ENCODE results near the gene TNS3. TPM values are rescaled to one million over a fixed set of nuclear protein-coding genes. Genes with fewer than 3 reads are reported as not detected.

TNS3 gene
- total RNA-seq, 1 donor from 2014 or later: 92.9 TPM

GRCh38 chr7:47433564-47433895, 148.4 kb downstream of the TNS3 start:
- Histone ChIP-seq H3K27me3 (ENCODE audit: insufficient read depth, low read length) (no peaks in the 10 kb centered on the region), H3K79me2 (ENCODE audit: insufficient read depth, low read length) (no peaks in the 10 kb centered on the region), H3K4me3 (ENCODE audit: insufficient read depth, low read depth, low read length) (no peak overlapping the region), H4K20me1 (ENCODE audit: insufficient read depth, low read length) (peaks cover 11% of the 10 kb centered on the region), H3K9ac (ENCODE audit: low read length) (no peak overlapping the region), H3K27ac (ENCODE audit: low read depth, low read length) (no peak overlapping the region), H3K4me1 (ENCODE audit: insufficient read depth, low read length) (no peaks in the 10 kb centered on the region), H3K4me2 (ENCODE audit: low read length) (no peak overlapping the region), H2AFZ (ENCODE audit: low read depth, low read length) (no peak overlapping the region), H3K9me3 (ENCODE audit: insufficient read depth, low read depth, low read length) (no peaks in the 10 kb centered on the region), H3K36me3 (ENCODE audit: insufficient read depth, low read length) (peaks cover 8% of the 10 kb centered on the region)
- Mint-ChIP-seq H3K9me3 (ENCODE audit: unreplicated experiment) (no peaks in the 10 kb centered on the region), H3K36me3 (ENCODE audit: low read depth, unreplicated experiment) (peaks cover 7% of the 10 kb centered on the region), H3K4me3 (ENCODE audit: unreplicated experiment) (no peak overlapping the region), H3K27ac (ENCODE audit: unreplicated experiment) (no peak overlapping the region), H3K4me1 (ENCODE audit: low read depth, unreplicated experiment) (peaks cover 15% of the 10 kb centered on the region), H3K27me3 (ENCODE audit: low read depth, unreplicated experiment) (no peaks in the 10 kb centered on the region)
- FAIRE-seq (no peak), DNase-seq (ENCODE audit: low read depth) (no peak)
- no peak for TF ChIP-seq CTCF (IDR thresholded peaks at IDR 0.05; ENCODE audit: insufficient read depth, low read depth, low read length)
- no peak for TF ChIP-seq EZH2 (IDR thresholded peaks at IDR 0.05; ENCODE audit: insufficient read depth, low read length)

- TF ChIP-seq EZH2 (IDR thresholded peaks at IDR 0.05; ENCODE audit: insufficient read depth, low read length) (no peak), CTCF (IDR thresholded peaks at IDR 0.05; ENCODE audit: insufficient read depth, low read depth, low read length) (no peak)
- Histone ChIP-seq H3K27ac (ENCODE audit: low read depth, low read length) (no peak overlapping the region), H4K20me1 (ENCODE audit: insufficient read depth, low read length) (peaks cover 17% of the 10 kb centered on the region), H3K4me3 (ENCODE audit: insufficient read depth, low read depth, low read length) (no peak overlapping the region), H3K9me3 (ENCODE audit: insufficient read depth, low read depth, low read length) (no peaks in the 10 kb centered on the region), H3K4me2 (ENCODE audit: low read length) (no peak overlapping the region), H3K9ac (ENCODE audit: low read length) (no peak overlapping the region), H3K79me2 (ENCODE audit: insufficient read depth, low read length) (no peaks in the 10 kb centered on the region), H3K36me3 (ENCODE audit: insufficient read depth, low read length) (peaks cover 8% of the 10 kb centered on the region), H2AFZ (ENCODE audit: low read depth, low read length) (no peak overlapping the region), H3K27me3 (ENCODE audit: insufficient read depth, low read length) (no peaks in the 10 kb centered on the region), H3K4me1 (ENCODE audit: insufficient read depth, low read length) (no peaks in the 10 kb centered on the region)
- Mint-ChIP-seq H3K9me3 (ENCODE audit: unreplicated experiment) (no peaks in the 10 kb centered on the region), H3K36me3 (ENCODE audit: low read depth, unreplicated experiment) (peaks cover 4% of the 10 kb centered on the region), H3K4me3 (ENCODE audit: unreplicated experiment) (no peak overlapping the region), H3K4me1 (ENCODE audit: low read depth, unreplicated experiment) (peaks cover 21% of the 10 kb centered on the region), H3K27ac (ENCODE audit: unreplicated experiment) (no peak overlapping the region), H3K27me3 (ENCODE audit: low read depth, unreplicated experiment) (no peaks in the 10 kb centered on the region)
- FAIRE-seq (no peak), DNase-seq (ENCODE audit: low read depth) (no peak)
Observed at GRCh38 chr7:47432671-47433563, 149.0 kb downstream of the TNS3 start.

GRCh38 chr7:47430422-47430821, 151.5 kb downstream of the TNS3 start:
- H3K4me1 Mint-ChIP-seq (ENCODE audit: low read depth, unreplicated experiment): peaks cover 15% of the 10 kb centered on the region
- DNase-seq (ENCODE audit: low read depth) (no peak), FAIRE-seq (no peak)
- no peaks in the 10 kb centered on the region for H3K9me3 ChIP-seq (ENCODE audit: insufficient read depth, low read depth, low read length)
- H3K27me3 Mint-ChIP-seq (ENCODE audit: low read depth, unreplicated experiment): no peaks in the 10 kb centered on the region
- H3K9ac ChIP-seq (ENCODE audit: low read length): no peak overlapping the region
- H3K27ac ChIP-seq (ENCODE audit: low read depth, low read length): no peak overlapping the region
- H3K4me2 ChIP-seq (ENCODE audit: low read length): no peak overlapping the region
- no peak overlapping the region for H2AFZ ChIP-seq (ENCODE audit: low read depth, low read length)
- H3K27ac Mint-ChIP-seq (ENCODE audit: unreplicated experiment): no peak overlapping the region
- no peak for TF ChIP-seq CTCF (IDR thresholded peaks at IDR 0.05; ENCODE audit: insufficient read depth, low read depth, low read length)
- TF ChIP-seq EZH2 (IDR thresholded peaks at IDR 0.05; ENCODE audit: insufficient read depth, low read length): no peak
- peaks cover 15% of the 10 kb centered on the region for H3K36me3 ChIP-seq (ENCODE audit: insufficient read depth, low read length)
- no peaks in the 10 kb centered on the region for H3K9me3 Mint-ChIP-seq (ENCODE audit: unreplicated experiment)
- H3K4me3 Mint-ChIP-seq (ENCODE audit: unreplicated experiment): no peak overlapping the region
- peaks cover 10% of the 10 kb centered on the region for H3K36me3 Mint-ChIP-seq (ENCODE audit: low read depth, unreplicated experiment)
- H3K4me3 ChIP-seq (ENCODE audit: insufficient read depth, low read depth, low read length): no peak overlapping the region
- H3K27me3 ChIP-seq (ENCODE audit: insufficient read depth, low read length): no peaks in the 10 kb centered on the region
- peaks cover 22% of the 10 kb centered on the region for H4K20me1 ChIP-seq (ENCODE audit: insufficient read depth, low read length)
- H3K4me1 ChIP-seq (ENCODE audit: insufficient read depth, low read length): no peaks in the 10 kb centered on the region
- no peaks in the 10 kb centered on the region for H3K79me2 ChIP-seq (ENCODE audit: insufficient read depth, low read length)
